Prostate gland (tissue), 2 donors: ENCODE measurements around the gene TMED4.

Experiments
- CTCF ChIP-seq, 4 experiments: fragments of 200-600 bp in 2 of 4; fragments of 450-650 bp in 2 of 4; sonication (generic) in 2 of 4; IDR thresholded peaks; 1 replicate in 3 of 4; 2 replicates in 1 of 4; pipeline ENCODE4 v1.5.1; 2016 to 2019; ENCODE audit warnings: antibody characterized with exemption in 4 of 4, mild to moderate bottlenecking in 2 of 4, moderate library complexity in 2 of 4
- POLR2A ChIP-seq: fragments of 450-650 bp; IDR thresholded peaks from one replicate; pipeline ENCODE4 v1.6.1; 2016; ENCODE audit warnings: antibody characterized with exemption, mild to moderate bottlenecking
- POLR2AphosphoS5 ChIP-seq: sonication (generic); formaldehyde crosslinking; IDR thresholded peaks from one replicate; pipeline ENCODE4 v1.6.1; 2017; ENCODE audit warnings: antibody characterized with exemption

- TF ChIP-seq CTCF (IDR thresholded peaks at IDR 0.05) (no peak), POLR2A (no peak), POLR2AphosphoS5 (no peak)
Observed at GRCh38 chr7:44563171-44563679, 18.8 kb downstream of the TMED4 start.
